VCaP (cell line): ENCODE data around the gene NEGR1.

Source experiments
- H3K27ac ChIP-seq: fragments of 450-650 bp; 2 replicates; pipeline ENCODE4 v1.5.1; 2017
- CTCF ChIP-seq: fragments of 450-650 bp; conservative IDR thresholded peaks from 2 replicates; pipeline ENCODE4 v1.5.1; 2017; ENCODE audit warnings: mild to moderate bottlenecking, moderate library complexity

NEGR1 gene

GRCh38 chr1:71823708-71824305, 458.5 kb downstream of the NEGR1 start:
- TF ChIP-seq CTCF, result no peak
- no peak overlapping the region for H3K27ac ChIP-seq

GRCh38 chr1:71817028-71817427, 465.3 kb downstream of the NEGR1 start:
- no peak for TF ChIP-seq CTCF
- no peak overlapping the region for H3K27ac ChIP-seq

- no peak for TF ChIP-seq CTCF
- H3K27ac ChIP-seq, result no peak overlapping the region
These were observed 473.3 kb downstream of the NEGR1 start for GRCh38 chr1:71809085-71809484.

GRCh38 chr1:71804140-71804539, 478.2 kb downstream of the NEGR1 start:
- TF ChIP-seq CTCF, result no peak
- H3K27ac ChIP-seq, result no peak overlapping the region

- TF ChIP-seq CTCF, result no peak
- H3K27ac ChIP-seq, result no peak overlapping the region
These were observed 486.3 kb downstream of the NEGR1 start for GRCh38 chr1:71796006-71796405.

- TF ChIP-seq CTCF, result no peak
- H3K27ac ChIP-seq, result no peak overlapping the region
These were observed 490.1 kb downstream of the NEGR1 start for GRCh38 chr1:71792264-71792663.

GRCh38 chr1:71788113-71788512, 494.2 kb downstream of the NEGR1 start:
- no peak overlapping the region for H3K27ac ChIP-seq
- TF ChIP-seq CTCF, result no peak
